Measurements from ENCODE around the gene DENND1B. TPM values are rescaled to one million over a fixed set of nuclear protein-coding genes. Genes with fewer than 3 reads are reported as not detected.

The DENND1B gene
- total and polyA plus RNA-seq, 2 experiments from 2014 or later: 3.7 to 18.6 TPM

GRCh38 chr1:197621761-197622160 is 153.5 kb downstream of the DENND1B start:
- H3K27ac ChIP-seq: no peak overlapping the region
- no peaks in the 10 kb centered on the region for H3K9me3 ChIP-seq (ENCODE audit: low read depth)
- no peaks in the 10 kb centered on the region for H3K27me3 ChIP-seq
- no peak for TF ChIP-seq EZH2phosphoT487 (IDR thresholded peaks at IDR 0.05; ENCODE audit: low read depth, severe bottlenecking, unreplicated experiment)
- no peak for TF ChIP-seq EZH2 (IDR thresholded peaks at IDR 0.05; ENCODE audit: borderline replicate concordance)
- TF ChIP-seq, protein P1, sequence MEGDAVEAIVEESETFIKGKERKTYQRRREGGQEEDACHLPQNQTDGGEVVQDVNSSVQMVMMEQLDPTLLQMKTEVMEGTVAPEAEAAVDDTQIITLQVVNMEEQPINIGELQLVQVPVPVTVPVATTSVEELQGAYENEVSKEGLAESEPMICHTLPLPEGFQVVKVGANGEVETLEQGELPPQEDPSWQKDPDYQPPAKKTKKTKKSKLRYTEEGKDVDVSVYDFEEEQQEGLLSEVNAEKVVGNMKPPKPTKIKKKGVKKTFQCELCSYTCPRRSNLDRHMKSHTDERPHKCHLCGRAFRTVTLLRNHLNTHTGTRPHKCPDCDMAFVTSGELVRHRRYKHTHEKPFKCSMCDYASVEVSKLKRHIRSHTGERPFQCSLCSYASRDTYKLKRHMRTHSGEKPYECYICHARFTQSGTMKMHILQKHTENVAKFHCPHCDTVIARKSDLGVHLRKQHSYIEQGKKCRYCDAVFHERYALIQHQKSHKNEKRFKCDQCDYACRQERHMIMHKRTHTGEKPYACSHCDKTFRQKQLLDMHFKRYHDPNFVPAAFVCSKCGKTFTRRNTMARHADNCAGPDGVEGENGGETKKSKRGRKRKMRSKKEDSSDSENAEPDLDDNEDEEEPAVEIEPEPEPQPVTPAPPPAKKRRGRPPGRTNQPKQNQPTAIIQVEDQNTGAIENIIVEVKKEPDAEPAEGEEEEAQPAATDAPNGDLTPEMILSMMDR (IDR thresholded peaks at IDR 0.05; ENCODE audit: poor library complexity): no peak
- H3K79me2 ChIP-seq: no peaks in the 10 kb centered on the region
- no peaks in the 10 kb centered on the region for H3K9me2 ChIP-seq (replicated peaks; ENCODE audit: insufficient read depth)
- H3K36me3 ChIP-seq (replicated peaks; ENCODE audit: insufficient read depth, low read depth): no peaks in the 10 kb centered on the region
- no peak for DNase-seq (ENCODE audit: low spot score)
- H2AFZ ChIP-seq: no peak overlapping the region
- H3K4me1 ChIP-seq (ENCODE audit: insufficient read depth): no peaks in the 10 kb centered on the region
- no peak overlapping the region for H3K4me3 ChIP-seq
- H4K20me1 ChIP-seq (ENCODE audit: insufficient read depth, poor library complexity, severe bottlenecking): no peaks in the 10 kb centered on the region
- H3K4me2 ChIP-seq: no peak overlapping the region

DNA sequence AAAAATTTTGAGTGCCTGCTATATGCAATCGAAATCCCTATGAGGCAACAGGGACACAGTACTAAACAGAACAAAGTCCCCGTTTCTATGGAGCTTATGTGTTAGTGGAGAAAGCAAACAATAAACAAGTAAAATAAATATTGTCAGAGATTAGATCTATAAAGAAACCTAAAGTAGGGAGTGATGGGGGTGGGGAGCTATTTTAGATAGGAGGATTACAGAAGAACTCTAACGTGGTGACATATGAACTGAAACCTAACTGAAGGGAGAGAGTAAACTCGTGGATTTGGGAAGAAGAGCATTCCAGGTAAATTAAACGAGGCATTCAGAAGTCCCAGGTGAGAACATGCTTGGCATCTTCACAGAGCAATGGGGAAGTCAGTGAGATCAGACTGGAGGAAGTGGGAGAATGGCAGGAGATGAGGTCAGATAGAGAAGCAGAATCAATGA is 154.5 kb downstream of the DENND1B start:
- no peak for TF ChIP-seq EZH2phosphoT487 (IDR thresholded peaks at IDR 0.05; ENCODE audit: low read depth, severe bottlenecking, unreplicated experiment)
- TF ChIP-seq, protein P1 (IDR thresholded peaks at IDR 0.05; ENCODE audit: poor library complexity): no peak
- H3K4me2 ChIP-seq: peak overlapping the region; percentile 49
- peak; percentile 22 for DNase-seq (ENCODE audit: low spot score)

DNA sequence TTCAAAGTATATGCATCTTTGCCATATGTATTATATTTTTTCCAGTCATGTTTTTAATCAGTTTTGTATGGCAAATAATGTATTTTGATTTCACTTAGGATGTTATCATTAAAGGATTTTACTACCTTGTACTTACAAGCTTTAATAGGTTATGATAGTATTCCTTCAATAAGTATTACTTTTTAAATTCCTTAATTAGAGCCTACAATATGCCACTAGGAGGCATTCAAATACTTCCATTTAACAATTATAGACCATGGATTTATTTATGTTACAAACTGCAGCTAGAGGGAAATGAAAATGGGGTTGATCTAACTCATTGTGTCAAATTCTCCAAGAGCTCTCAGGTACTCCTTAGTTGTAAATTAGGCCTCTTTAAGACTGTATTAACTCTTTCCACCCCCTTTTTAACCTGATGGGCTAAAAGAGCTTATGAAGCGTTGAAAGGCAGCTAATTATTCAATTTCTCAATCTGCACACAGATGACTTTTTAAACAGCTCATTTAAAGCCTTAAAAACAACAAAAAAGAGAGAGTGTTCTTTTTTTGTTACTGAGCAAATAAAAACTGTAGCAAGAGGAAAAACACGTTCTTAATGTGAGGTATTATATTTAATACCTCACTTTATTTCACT is 156.2 kb downstream of the DENND1B start:
- Histone ChIP-seq H2AFZ (no peak overlapping the region), H3K9me2 (replicated peaks; ENCODE audit: insufficient read depth) (no peaks in the 10 kb centered on the region), H3K4me3 (no peak overlapping the region), H3K27ac (no peak overlapping the region), H4K20me1 (ENCODE audit: insufficient read depth, poor library complexity, severe bottlenecking) (no peaks in the 10 kb centered on the region), H3K36me3 (replicated peaks; ENCODE audit: insufficient read depth, low read depth) (no peaks in the 10 kb centered on the region), H3K9me3 (ENCODE audit: low read depth) (no peaks in the 10 kb centered on the region), H3K79me2 (no peaks in the 10 kb centered on the region), H3K4me1 (ENCODE audit: insufficient read depth) (no peaks in the 10 kb centered on the region), H3K27me3 (no peaks in the 10 kb centered on the region), H3K4me2 (no peak overlapping the region)
- TF ChIP-seq, protein P1 (IDR thresholded peaks at IDR 0.05; ENCODE audit: poor library complexity): peak; percentile 47
- TF ChIP-seq EZH2 (IDR thresholded peaks at IDR 0.05; ENCODE audit: borderline replicate concordance): no peak
- TF ChIP-seq EZH2phosphoT487 (IDR thresholded peaks at IDR 0.05; ENCODE audit: low read depth, severe bottlenecking, unreplicated experiment): no peak
- WGBS (ENCODE audit: low lambda C conversion rate, missing lambda C conversion rate): 40% methylated on average over 2 of the region's 2 CpGs
- no peak for DNase-seq (ENCODE audit: low spot score)

More for the DNA sequence above, 154.5 kb downstream of the DENND1B start:
- no peaks in the 10 kb centered on the region for H3K9me3 ChIP-seq (ENCODE audit: low read depth)
- no peaks in the 10 kb centered on the region for H3K4me1 ChIP-seq (ENCODE audit: insufficient read depth)
- no peaks in the 10 kb centered on the region for H4K20me1 ChIP-seq (ENCODE audit: insufficient read depth, poor library complexity, severe bottlenecking)
- H3K36me3 ChIP-seq (replicated peaks; ENCODE audit: insufficient read depth, low read depth): no peaks in the 10 kb centered on the region
- H3K27ac ChIP-seq: peak overlapping the region; percentile 52
- 43% methylated on average over 5 of the region's 5 CpGs for WGBS (ENCODE audit: low lambda C conversion rate, missing lambda C conversion rate)
- H2AFZ ChIP-seq: no peak overlapping the region
- H3K4me3 ChIP-seq: no peak overlapping the region
- no peaks in the 10 kb centered on the region for H3K9me2 ChIP-seq (replicated peaks; ENCODE audit: insufficient read depth)
- H3K27me3 ChIP-seq: no peaks in the 10 kb centered on the region
- H3K79me2 ChIP-seq: no peaks in the 10 kb centered on the region
